Measurements from ENCODE around the gene TNFRSF1B. TPM values are rescaled to one million over a fixed set of nuclear protein-coding genes. Genes with fewer than 3 reads are reported as not detected.

Gene TNFRSF1B
- total and polyA plus RNA-seq, 3 donors from 2014 or later, result 7.7 to 10.6 (median 8.0) TPM

- 79 to 83% methylated on average over 13 of the region's 13 CpGs for WGBS, 2 donors
These were observed 36.2 kb upstream of the TNFRSF1B start for GRCh38 chr1:12130466-12131130.

GRCh38 chr1:12132078-12132477, 34.7 kb upstream of the TNFRSF1B start:
- Histone ChIP-seq H3K27ac (no peak overlapping the region), H3K9me3 (no peaks in the 10 kb centered on the region), H3K27me3 (no peaks in the 10 kb centered on the region), H3K4me3 (no peak overlapping the region), H3K36me3 (ENCODE audit: low read depth, missing control alignments) (no peaks in the 10 kb centered on the region), H3K4me1 (no peaks in the 10 kb centered on the region)
- no peak for DNase-seq
- TF ChIP-seq CTCF (IDR thresholded peaks at IDR 0.05) (no peak), POLR2A (IDR thresholded peaks at IDR 0.05) (no peak)
- intact Hi-C loops (cut with DNase I; ENCODE audit: low total_unique reads), result no loop called here
- WGBS, 2 donors, result 72 to 91% methylated on average over 8 of the region's 8 CpGs

More at GRCh38 chr1:12130466-12131130, 36.2 kb upstream of the TNFRSF1B start:
- Histone ChIP-seq H3K4me3 (no peak overlapping the region), H3K36me3 (ENCODE audit: low read depth, missing control alignments) (no peaks in the 10 kb centered on the region), H3K27ac (no peak overlapping the region), H3K9me3 (no peaks in the 10 kb centered on the region), H3K27me3 (no peaks in the 10 kb centered on the region), H3K4me1 (peaks cover 1% of the 10 kb centered on the region)
- intact Hi-C loops (cut with DNase I; ENCODE audit: low total_unique reads), result no loop called here
- no peak for DNase-seq
- TF ChIP-seq POLR2A (IDR thresholded peaks at IDR 0.05), result no peak
- no peak for TF ChIP-seq CTCF (IDR thresholded peaks at IDR 0.05)

- intact Hi-C loops (cut with DNase I; ENCODE audit: low total_unique reads), result no loop called here
- no peaks in the 10 kb centered on the region for H3K27me3 ChIP-seq
- DNase-seq, result no peak
- H3K4me3 ChIP-seq, result no peak overlapping the region
- no peak overlapping the region for H3K27ac ChIP-seq
- no peaks in the 10 kb centered on the region for H3K4me1 ChIP-seq
- H3K36me3 ChIP-seq (ENCODE audit: low read depth, missing control alignments), result no peaks in the 10 kb centered on the region
- H3K9me3 ChIP-seq, result no peaks in the 10 kb centered on the region
- TF ChIP-seq POLR2A (IDR thresholded peaks at IDR 0.05) (no peak), CTCF (IDR thresholded peaks at IDR 0.05) (no peak)
- 95 to 96% methylated on average over 3 to 10 of the region's 10 CpGs for WGBS, 2 donors
These were observed 32.1 kb upstream of the TNFRSF1B start for GRCh38 chr1:12134716-12135115.

GRCh38 chr1:12135612-12136011, 31.2 kb upstream of the TNFRSF1B start:
- intact Hi-C loops (cut with DNase I; ENCODE audit: low total_unique reads), result no loop called here
- peak; percentile 46 for DNase-seq
- 37 to 46% methylated on average over 2 to 6 of the region's 6 CpGs for WGBS, 2 donors

More at GRCh38 chr1:12135612-12136011, 31.2 kb upstream of the TNFRSF1B start:
- Histone ChIP-seq H3K4me3 (no peak overlapping the region), H3K27ac (no peak overlapping the region), H3K9me3 (no peaks in the 10 kb centered on the region), H3K36me3 (ENCODE audit: low read depth, missing control alignments) (no peaks in the 10 kb centered on the region), H3K27me3 (no peaks in the 10 kb centered on the region), H3K4me1 (no peaks in the 10 kb centered on the region)
- no peak for TF ChIP-seq CTCF (IDR thresholded peaks at IDR 0.05)
- TF ChIP-seq POLR2A (IDR thresholded peaks at IDR 0.05), result no peak
